ENCODE data around the gene FAM217A.
A peak's percentile ranks its signal among the peaks of the same experiment; 100 is the strongest.

FAM217A gene

DNA sequence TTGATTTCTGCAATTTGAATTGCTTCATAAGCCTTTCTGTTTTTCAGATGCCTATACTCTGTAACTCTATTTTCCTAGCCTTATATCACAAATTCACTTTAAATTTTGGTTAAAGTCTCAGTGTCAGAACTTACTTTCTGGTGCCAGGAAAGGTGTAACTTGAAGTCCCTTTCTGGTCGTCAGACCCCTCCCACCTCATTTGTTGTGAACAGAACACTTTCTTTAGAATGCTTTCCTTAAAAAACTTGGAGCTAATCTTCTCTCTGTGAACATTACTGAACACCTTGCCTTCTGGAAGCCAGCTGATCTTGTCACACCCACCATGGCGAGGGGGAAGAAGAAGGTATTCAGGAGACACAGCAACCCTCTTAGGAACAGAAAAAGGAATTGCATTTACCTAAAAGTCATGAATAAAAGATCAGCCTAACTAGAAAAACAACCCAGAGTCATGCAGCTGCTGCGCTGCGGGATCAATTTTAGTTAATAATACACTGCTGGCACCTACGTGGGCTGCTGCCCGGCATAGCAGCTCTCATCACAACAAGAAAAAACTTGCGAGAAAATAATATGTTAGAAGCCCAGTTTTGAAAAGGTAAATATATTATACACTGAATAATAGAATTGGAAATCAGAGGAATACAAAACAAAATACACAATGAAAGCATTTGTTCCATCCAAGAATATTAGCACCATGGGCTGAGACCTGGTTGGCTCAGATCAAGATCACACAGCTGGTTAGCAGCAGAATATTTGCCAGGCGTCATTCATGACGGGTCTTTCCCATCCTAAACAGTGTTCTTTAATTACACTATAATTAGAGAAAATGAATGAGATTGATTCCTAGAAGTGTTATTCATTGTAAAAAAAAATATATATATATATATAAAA, 5.8 kb upstream of the FAM217A start:
- no peak for DNase-seq

DNA sequence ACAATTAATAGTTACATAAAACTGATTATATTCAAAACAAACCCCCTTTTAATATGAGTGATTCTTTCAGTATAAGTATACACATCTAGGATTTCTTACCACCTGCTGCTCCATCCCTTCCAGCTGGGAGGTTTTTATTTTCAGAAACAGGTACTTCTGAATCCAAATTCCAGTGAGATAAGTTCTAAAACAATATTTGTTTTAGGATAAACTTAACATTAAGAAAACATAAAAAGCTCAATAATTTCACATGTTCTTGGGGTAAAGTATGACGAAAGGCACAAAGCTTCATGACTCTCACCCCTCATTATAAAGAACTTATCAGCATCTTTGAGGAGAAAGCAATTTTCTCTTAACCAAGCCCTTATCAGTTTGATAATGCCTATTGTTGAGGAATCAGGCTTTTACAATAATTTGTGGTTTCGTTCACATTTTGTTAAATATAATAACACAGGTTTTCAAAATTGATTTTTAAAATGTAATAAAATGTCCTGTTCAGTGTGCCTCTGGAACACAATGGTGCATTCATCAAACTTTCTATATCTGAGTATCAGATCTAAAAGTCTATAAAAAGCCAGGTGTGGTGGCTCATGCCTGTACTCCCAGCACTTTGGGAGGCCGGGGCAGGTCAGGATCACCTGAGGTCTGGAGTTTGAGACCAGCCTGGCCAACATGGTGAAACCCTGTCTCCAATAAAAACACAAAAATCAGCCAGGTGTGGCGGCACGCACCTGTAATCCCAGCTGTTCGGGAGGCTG, 4.3 kb downstream of the FAM217A start:
- DNase-seq: no peak

DNA sequence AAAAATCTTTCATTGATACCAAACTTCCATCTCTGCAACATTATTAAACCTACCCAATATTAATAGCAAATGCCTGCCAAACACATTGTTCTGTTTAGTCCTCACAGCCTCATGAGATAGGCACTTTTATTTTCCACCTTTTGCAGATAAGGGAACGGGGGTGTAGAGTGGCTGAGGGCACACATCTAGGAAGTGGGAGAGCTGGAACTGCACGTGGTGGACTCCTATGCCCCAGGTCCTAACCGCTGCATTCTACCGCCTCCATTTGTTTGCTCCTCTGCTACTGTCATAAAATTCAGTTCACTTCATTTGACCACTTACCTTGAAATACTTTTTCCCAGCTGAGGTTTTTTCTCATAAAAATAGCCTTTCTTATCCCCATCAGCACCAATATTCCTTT, 7.6 kb downstream of the FAM217A start:
- DNase-seq: no peak

DNA sequence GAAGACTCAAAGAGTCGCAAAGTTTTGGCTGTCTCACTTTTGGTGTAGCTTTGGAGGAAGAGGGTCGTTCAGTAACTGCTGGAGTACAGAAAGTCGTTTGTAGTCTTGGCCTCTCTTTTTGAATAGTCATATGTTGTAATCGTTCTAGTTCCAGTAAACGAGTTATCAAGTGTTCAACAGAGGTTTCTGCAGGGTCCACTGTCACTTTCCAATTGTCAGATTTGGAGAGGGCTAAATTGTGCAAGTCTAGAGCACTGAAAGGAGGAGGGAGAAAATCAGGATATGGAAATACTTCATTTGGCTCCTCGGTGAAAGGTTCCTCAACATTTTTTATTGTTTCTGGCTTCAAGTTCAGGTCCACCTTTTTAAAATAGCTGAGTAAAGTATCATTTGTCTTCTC, 9.7 kb downstream of the FAM217A start:
- no peak for DNase-seq

DNA sequence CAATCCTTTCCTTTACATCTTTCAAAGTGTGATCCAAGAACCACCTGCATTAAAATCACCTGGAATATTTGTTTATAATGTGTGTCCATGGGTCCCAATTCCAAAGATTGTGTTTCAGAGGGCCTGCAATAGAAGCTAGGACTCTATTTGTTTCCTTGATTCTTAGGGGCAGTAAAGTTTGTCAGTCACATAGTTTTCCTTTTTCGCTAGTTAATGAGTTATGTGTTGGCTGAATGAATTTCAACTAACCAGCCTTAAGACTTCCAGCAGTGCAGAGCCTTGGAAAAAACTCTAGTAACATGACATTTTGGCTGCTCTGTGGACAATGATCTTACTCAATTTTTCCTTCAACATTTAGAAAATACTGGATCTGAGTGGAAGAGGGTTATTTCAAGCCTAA, 11.3 kb downstream of the FAM217A start:
- DNase-seq: no peak

DNA sequence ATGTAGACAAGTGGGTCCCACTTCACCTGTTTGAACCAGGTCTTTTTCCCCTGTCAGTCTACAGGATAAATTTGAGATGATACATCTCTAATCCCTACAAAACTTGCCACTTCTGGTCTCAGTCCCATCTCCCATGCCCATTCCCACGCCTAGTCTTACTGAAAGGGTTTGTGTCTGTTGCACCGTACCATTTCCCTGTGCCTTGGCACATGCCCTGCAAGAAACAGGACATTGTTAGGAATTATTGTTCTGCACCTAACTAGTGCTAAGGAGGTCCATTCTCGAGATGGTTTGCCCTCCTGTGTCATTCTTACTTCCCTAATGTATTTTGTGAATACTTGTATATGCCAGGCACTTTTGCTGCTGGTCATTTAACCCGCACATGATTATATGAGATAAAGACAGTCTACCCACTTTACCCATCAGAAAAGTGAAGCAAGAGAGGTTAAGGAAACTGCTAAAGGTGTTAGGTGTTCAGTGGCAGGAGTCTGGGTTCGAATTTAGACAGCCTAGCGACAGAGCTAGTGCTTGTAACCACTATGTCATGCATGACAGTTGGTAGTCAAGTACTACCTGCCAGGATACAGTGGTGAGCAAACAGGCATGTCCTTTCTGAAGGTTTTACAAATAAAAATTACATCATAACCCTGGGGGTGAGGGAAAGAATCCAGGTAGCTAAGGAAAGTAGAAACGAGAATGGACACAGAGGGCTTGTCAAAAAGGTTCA, 12.7 kb downstream of the FAM217A start:
- no peak for DNase-seq

DNA sequence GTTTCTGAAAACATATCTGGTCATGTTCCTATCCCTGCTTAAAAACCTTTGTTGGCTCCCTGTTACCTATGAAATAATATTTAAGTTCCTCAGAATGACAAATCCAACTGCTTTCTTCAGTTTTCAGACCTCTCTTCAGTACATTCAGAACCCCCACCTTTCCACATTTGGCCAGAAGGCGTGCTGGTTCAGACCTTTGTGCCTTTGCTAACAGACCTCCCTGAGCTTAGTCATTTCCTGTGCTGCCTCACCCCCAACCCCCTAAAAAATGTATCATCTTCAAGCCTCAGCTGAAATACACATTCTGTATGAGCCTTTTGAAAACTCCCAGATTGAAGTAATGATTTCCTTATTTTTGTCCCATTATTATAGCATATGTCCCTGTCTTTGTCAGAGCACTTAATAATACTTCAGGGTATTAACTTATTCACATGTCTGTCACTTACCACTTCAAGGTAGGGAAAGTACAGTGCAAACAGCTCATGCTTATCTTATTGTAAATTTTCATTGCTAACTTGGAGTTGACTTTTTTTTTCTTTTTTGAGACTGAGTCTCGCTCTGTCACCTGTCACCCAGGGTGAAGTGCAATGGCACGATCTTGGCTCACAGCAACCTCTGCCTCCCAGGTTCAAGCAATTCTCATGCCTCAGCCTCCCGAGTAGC, 19.7 kb downstream of the FAM217A start:
- peak; percentile 78 for DNase-seq

DNA sequence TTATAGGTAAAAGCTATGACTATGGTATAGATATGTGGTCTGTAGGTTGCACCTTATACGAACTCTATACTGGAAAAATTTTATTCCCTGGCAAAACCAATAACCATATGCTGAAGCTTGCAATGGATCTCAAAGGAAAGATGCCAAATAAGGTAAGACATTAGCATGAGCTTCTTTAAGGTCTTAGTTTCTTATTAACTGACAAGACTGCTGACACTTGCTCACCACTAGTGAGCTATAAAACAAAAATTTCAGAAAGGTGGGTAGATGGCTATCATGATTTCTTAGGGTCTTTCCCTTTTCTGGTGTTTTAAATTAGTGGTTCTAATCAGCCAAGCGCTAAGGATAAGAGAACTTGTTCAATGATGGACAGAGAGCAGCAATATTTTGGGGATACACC, 21.9 kb downstream of the FAM217A start:
- no peak for DNase-seq

DNA sequence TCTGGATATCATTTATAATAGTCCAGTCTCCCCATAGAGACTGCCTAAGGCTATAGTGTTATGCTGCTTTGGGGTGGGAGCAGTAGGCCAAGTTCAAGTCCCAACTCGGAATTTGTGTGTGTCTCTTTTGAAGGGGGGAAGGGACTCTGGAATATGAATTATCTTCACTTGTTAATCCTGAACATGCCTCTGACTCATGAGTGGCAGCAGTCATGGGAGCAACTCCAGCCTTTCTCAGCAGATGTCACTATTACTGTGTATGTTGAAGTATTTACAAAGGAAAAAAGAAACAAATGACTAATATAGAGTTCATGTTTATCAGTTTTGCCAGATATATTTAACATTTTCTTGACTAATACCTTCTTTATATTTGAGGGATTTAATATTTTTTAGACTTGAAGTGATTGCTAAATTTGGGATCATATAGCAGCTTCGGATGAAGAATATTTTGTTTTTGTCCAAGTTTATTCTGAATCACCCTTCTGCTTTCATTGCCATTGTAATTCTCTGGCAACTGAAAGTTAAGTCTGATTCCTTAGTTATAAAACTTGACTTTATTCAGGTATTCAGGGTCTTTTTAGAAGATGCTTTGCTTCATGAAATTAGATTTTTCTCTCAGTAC, 23.4 kb downstream of the FAM217A start:
- DNase-seq: no peak

DNA sequence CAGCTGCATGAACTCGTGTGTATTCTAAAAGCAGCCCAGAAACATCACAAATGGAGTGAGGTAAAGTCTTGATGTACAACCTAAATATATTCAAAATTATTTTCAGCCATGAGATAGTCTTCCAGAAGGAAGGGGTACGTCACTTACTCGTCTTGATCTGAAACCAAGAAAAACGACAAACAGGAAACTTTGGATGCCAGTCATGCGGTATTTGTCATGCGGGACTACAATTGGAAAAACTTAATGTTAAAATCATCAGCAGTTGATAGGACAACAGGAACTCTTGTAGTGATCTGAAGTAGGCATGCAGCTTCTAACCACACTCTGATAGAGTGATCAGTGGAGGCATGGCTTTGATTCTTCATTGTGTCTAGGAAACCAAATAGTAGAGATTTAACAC, 29.7 kb downstream of the FAM217A start:
- DNase-seq: no peak

DNA sequence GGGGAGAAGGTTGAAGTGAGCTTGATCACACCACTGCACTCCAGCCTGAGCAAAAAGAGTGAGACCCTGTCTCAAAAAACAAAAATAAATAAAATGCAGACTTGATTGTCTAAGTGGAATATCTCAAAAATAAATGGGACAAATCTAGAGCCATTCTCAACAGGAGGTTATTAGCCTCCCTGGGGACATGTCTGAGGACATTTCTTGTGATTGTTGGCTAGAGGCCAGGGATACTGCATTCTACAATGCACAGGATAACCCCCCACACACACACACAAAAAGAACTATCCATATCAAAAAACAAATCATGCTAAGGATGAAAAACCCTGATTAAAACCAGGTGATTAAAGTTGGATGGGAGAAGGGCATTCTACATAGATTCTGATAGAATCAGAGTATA, 37.5 kb downstream of the FAM217A start:
- no peak for DNase-seq

DNA sequence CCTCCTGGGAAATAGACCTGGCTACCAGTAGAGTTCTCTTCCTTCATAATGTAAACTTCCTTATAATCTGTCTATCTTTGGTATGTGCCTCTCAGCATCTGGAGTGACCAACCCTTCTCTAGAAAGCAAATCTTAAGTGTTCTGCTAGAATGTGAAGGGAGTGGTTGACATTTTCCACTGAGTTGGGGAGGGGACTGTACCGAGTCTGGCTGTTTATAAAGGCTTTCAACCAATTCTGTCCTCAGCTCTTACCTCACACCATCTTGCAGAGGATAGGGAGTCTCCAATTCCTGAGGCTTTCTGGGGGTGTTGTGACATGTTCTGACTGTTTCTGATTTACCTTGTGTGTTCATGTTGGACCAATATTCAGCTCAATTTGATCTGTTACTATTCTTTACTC, 39.6 kb downstream of the FAM217A start:
- DNase-seq: no peak

DNA sequence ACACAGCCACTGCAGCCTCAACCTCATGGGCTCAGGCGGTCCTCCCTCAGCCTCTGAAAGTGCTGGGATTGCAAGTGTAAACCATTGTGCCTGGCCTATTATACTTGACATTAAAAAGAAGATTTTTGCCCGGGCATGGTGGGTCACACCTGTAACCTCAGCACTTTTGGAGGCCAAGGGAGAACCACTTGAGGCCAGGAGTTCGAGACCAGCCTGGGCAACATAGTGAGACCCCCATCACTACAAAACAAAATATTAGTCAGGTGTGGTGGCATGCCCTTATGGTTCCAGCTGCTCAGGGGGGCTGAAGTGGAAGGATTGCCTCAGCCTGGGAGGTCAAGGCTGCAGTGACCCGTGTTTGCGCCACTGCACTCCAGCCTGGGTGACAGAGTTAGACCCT, 42.4 kb downstream of the FAM217A start:
- no peak for DNase-seq

DNA sequence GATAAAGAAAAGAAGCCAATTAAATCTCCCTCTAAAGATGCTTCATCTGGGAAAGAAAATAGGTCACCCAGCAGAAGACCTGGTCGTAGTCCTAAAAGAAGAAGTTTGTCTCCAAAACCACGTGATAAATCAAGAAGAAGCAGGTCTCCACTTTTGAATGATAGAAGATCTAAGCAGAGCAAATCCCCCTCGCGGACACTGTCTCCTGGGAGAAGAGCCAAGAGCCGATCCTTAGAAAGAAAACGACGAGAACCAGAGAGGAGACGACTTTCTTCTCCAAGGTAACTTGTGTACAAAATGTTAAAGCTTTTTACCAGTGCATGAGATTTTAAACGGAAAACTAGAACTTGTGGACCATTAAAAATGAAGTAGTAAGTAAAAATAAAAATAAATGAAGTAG, 46.5 kb downstream of the FAM217A start:
- no peak for DNase-seq

DNA sequence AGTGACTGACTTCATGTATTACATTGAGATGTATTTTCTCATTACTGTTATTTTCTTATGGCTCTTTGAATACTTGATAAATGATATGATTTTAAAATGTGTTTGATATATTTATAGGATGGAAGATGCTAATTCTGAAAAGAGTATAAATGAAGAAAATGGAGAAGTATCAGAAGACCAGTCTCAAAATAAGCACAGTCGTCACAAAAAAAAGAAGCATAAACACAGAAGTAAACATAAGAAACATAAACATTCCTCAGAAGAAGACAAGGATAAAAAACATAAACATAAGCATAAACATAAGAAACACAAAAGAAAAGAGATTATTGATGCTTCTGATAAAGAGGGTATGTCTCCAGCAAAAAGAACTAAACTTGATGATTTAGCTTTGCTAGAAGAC, 47.5 kb downstream of the FAM217A start:
- DNase-seq: no peak

DNA sequence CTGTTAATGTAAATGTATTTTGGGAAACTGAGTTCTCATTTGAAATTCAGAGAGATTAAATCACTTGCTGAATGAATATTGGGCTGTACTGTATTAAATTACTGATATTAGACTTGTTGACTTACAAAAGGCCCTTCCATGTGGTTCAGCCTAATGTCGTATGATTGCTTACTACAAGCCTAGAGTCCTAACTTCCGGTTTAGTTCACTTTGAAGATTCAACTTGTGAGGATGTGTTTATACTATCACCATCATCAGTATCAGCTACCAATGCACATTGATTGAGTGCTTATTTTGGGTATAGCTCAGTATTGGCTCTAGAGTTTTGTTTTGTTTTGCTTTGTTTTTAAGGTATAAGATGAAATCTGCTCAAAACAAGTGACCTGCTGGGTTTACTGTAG, 48.3 kb downstream of the FAM217A start:
- no peak for DNase-seq

DNA sequence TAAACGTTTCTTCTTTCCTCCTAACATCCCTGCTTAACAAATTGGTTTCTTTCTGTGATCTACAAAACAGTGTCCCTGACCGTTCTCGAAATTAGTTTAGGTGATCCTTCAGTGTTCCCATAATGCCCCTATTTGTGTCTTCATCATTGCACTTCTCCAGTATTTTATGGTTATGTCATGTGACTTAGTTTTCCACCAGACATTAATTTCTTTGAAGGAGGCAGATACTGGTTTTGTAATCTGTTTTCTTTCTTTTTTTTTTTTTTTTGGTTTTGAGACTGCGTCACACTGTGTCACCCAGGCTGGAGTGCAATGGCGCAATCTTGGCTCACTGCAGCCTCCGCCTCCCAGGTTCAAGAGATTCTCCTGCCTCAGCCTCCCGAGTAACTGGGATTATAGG, 49.2 kb downstream of the FAM217A start:
- DNase-seq: no peak

DNA sequence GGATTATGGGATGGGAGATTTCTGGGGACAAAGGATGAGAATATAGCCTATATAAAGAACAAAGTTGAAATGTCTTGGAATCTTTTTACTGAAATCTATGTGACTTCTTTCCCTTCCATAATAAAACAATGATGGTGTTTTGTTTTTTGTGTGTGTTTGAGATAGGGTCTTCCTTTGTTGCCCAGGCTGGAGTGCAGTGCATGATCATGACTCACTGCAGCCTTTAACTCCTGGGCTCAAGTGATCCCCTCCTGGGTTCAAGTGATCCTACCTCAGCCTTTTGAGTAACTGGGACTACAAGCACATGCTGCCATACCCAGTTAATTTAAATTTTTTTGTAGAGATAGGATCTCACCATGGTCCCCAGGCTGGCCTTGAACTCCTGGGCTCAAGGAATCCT, 50.9 kb downstream of the FAM217A start:
- no peak for DNase-seq

DNA sequence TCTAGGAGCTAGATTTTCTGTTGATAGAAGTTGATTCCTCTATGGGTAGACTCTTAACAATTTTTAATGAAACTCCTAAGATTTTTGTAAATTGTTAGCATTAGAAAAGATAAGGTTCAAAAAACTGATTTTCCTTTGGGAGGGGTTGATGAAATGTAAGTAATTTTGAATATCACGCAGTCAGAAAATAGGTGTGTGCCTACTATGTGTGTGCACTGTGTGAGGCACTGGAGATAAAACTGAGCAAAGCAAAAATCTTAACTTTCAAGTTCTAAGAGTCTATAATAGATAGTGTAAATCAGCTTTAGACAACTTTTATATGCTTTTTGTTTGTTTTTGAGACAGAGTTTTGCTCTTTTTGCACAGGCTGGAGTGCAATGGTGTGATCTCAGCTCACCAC, 53.3 kb downstream of the FAM217A start:
- no peak for DNase-seq

DNA sequence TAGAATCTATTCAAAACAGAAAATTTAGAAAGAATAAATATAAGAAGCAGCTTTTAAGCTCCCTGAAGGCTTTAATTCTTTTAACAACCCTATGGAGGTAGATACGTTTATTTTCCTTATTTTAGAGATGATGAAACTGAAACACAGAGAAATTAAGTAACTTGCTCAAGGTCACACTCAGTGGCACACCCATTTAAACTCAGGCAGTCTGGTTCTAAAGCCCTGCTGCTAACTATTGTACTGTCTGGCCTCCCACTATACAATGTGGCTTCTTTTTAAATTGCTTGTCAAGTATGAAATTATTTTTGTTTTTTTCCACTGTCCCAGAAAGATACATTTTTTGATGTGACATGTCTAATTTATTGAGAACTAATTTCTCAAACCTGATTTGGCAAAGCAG, 55.7 kb downstream of the FAM217A start:
- no peak for DNase-seq

DNA sequence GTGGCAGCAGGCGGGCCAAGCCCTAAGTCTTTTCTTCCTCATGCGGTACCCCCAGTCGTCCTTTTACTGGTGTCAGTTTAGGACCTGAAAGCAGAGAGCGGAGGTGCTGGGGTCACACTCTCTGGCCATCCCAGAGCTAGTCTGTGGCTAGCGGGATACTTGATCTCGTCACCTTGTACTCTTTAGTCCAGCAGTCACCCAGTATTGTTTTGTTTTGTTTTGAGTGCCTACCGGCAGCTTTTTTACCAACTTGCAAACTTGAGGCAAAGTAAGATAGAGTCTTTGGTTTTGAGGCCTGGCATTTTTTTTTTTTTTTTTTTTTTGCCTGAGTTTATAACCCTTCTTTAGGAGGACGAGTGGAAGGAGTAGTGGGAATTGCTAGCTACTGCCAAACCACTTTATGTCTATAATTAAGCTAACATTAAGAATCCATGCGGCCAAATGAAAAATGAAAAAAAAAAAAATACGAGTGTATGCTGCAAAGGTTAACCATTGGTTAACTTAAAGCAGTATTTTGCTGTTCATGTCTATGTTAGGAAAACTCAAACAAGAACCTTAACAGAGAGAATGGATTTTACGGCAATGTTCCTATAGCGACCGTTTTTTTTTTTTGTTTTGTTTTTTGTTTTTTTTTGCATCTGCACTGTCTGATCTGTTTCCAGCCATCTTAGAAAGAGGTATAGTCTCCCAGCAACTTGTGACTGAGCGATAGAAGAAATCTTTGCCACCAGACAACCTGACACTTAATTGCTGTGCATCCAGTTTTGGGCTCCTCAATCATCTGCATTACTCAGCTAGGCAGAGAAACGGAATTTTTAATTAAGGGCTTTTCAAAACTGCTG, 56.9 kb downstream of the FAM217A start:
- DNase-seq: no peak

Data from activated effector memory CD4-positive, alpha-beta T cell treated with anti-CD3 and anti-CD28 coated beads, Interleukin-2, amount 50 U/mL, for 16 hours (primary cell).